Kidney (tissue), 14 donors: Measurements from ENCODE around the gene PCNX4. TPM values are rescaled to one million over a fixed set of nuclear protein-coding genes. Genes with fewer than 3 reads are reported as not detected.

Experiments used
- DNase-seq, 5 donors: peaks; one replicate each; pipeline ENCODE4 v3.0.0-alpha.2; 2013 to 2020
- FAIRE-seq: peaks from 2 replicates; lab custom pipeline; 2012; peaks lifted over from hg19 to GRCh38; lab: Jason Lieb, UNC
- H3K27ac ChIP-seq, 2 donors: one replicate each; pipeline ENCODE4 v1.7.0; 2013; ENCODE audit warnings: low read depth in 2 of 2, low read length in 2 of 2, inconsistent platforms in 1 of 2
- H3K27me3 ChIP-seq: one replicate; pipeline ENCODE4 v1.7.1; 2013; ENCODE audit warnings: low read length, inconsistent platforms; ENCODE audit not compliant: control insufficient read depth, insufficient read depth
- H3K36me3 ChIP-seq, 3 donors: one replicate each; pipeline versions ENCODE4 v1.7.0 to v1.7.1; 2013; ENCODE audit warnings: low read length in 3 of 3, control low read depth in 1 of 3, inconsistent platforms in 1 of 3; ENCODE audit not compliant: insufficient read depth in 3 of 3, control insufficient read depth in 2 of 3
- H3K4me1 ChIP-seq, 3 donors: one replicate each; pipeline versions ENCODE4 v1.7.0 to v1.7.1; 2013; ENCODE audit warnings: low read length in 3 of 3, inconsistent platforms in 1 of 3, low read depth in 1 of 3; ENCODE audit not compliant: control insufficient read depth in 2 of 3, insufficient read depth in 2 of 3
- H3K4me3 ChIP-seq, 3 donors: one replicate each; pipeline versions ENCODE4 v1.7.0 to v1.8.1; 2013; ENCODE audit warnings: low read length in 3 of 3, control low read depth in 1 of 3, inconsistent platforms in 1 of 3
- H3K9ac ChIP-seq, 3 donors: one replicate each; pipeline versions ENCODE4 v1.7.0 to v1.7.1; 2013; ENCODE audit warnings: low read length in 3 of 3, control low read depth in 1 of 3, inconsistent platforms in 1 of 3
- H3K9me3 ChIP-seq, 3 donors: one replicate each; pipeline versions ENCODE4 v1.7.0 to v1.7.1; 2013; ENCODE audit warnings: low read length in 3 of 3, control low read depth in 1 of 3, inconsistent platforms in 1 of 3; ENCODE audit not compliant: control insufficient read depth in 2 of 3, insufficient read depth in 1 of 3
- intact Hi-C: fragments of 100-400 bp; cut with DNase I; formaldehyde crosslinking; loops from one replicate; pipeline ENCODE4 v1.11.1; 2022
- polyA plus RNA-seq: library from polyadenylated mRNA; stranded (reverse); fragments of 350-450 nt; fragmentation: Illumina TruSeq; extraction: RNeasy Lipid Tissue Mini Kit (QIAGEN cat#74804); gene quantifications from one replicate; pipeline ENCODE4 v1.2.3, GENCODE V29; 2014; ENCODE audit warnings: low read depth, low replicate concordance; ENCODE audit not compliant: insufficient read depth
- total RNA-seq: library from RNA; stranded (reverse); fragmentation: NEBNext Ultra II Directional; extraction: Animal tissue kit (Norgen Biotek cat#: 25700); gene quantifications from one replicate; pipeline ENCODE4 v1.2.1, GENCODE V29; 2021
- TF ChIP-seq, protein P1 (sequence below): IDR thresholded peaks from 3 replicates; pipeline ENCODE4 v1.5.1; 2012; ENCODE audit warnings: mild to moderate bottlenecking, moderate library complexity, borderline replicate concordance; ENCODE audit not compliant: insufficient read depth; ENCODE audit errors: extremely low read depth
- donor health status: control.
- donor health status: control.
- donor health status: control.
- donor health status: control.
- donor health status: control.
- donor health status: DM: yes; HTN: yes; CAD: no.
- donor health status: Normal renal cell carcinoma (clear cell type).

Gene PCNX4
- total and polyA plus RNA-seq, 2 donors from 2014 or later: 25.1 to 44.9 TPM

DNA sequence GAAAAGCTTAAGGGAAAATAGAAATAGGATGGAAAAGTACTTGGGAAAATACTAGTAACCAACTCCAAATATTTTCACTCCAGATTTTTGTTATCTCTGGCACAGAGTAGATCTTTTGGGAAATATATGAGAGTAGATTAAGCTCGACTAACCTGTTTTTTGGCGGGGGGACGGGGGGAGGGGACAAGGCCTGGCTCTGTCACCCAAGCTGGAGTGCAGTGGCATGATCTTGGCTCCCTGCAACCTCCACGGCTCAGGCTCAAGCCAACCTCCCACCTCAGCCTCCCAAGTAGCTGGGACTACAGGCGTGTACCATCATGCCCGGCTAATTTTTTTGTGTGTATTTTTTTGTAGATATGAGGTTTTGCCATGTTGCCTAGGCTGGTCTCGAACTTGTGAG lies 68.7 kb downstream of the PCNX4 start:
- no peak for FAIRE-seq
- Histone ChIP-seq H3K9me3 (no peaks in the 10 kb centered on the region), H3K36me3 (no peaks in the 10 kb centered on the region), H3K9ac (no peak overlapping the region), H3K27me3 (no peaks in the 10 kb centered on the region), H3K4me3 (no peak overlapping the region), H3K4me1 (peaks cover 0 to 7% (median 5%) of the 10 kb centered on the region in 3 donors), H3K27ac (no peak overlapping the region)
- TF ChIP-seq, protein P1, sequence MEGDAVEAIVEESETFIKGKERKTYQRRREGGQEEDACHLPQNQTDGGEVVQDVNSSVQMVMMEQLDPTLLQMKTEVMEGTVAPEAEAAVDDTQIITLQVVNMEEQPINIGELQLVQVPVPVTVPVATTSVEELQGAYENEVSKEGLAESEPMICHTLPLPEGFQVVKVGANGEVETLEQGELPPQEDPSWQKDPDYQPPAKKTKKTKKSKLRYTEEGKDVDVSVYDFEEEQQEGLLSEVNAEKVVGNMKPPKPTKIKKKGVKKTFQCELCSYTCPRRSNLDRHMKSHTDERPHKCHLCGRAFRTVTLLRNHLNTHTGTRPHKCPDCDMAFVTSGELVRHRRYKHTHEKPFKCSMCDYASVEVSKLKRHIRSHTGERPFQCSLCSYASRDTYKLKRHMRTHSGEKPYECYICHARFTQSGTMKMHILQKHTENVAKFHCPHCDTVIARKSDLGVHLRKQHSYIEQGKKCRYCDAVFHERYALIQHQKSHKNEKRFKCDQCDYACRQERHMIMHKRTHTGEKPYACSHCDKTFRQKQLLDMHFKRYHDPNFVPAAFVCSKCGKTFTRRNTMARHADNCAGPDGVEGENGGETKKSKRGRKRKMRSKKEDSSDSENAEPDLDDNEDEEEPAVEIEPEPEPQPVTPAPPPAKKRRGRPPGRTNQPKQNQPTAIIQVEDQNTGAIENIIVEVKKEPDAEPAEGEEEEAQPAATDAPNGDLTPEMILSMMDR: no peak
- intact Hi-C loops: no loop called here
- no peak for DNase-seq

GRCh38 chr14:60161196-60162107 lies 69.7 kb downstream of the PCNX4 start:
- intact Hi-C loops: no loop called here
- TF ChIP-seq, protein P1: no peak
- no peaks in the 10 kb centered on the region for H3K9me3 ChIP-seq
- H3K27ac ChIP-seq: no peak overlapping the region
- H3K27me3 ChIP-seq: no peaks in the 10 kb centered on the region
- FAIRE-seq: no peak
- no peak overlapping the region for H3K4me3 ChIP-seq
- peaks cover 0 to 10% (median 5%) of the 10 kb centered on the region in 3 donors for H3K4me1 ChIP-seq
- peak in 4 of 5 donors; percentile 34 to 70 (median 52) for DNase-seq
- H3K36me3 ChIP-seq: no peaks in the 10 kb centered on the region
- H3K9ac ChIP-seq: no peak overlapping the region

DNA sequence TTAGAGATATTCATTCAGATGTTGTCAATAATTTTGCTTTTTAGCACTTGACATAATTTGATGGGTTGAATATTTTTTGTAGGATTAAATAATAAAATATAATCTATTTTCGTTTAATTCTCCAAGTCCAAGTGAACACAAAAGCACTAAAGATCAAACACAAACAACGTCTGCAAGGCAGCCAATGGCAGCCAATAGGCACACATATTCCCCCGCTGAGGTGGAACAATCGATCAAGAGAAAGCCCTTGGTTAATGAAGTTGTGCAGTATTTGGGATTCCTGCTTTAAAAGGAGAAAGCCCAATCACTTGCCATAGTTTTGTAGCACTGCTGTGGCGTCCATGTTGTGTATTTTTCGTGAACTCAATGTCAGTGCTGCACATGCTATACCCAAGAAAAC lies 72.0 kb downstream of the PCNX4 start:
- no peaks in the 10 kb centered on the region for H3K9me3 ChIP-seq
- DNase-seq: peak in 1 of 5 donors; percentile 13
- intact Hi-C loops: no loop called here
- H3K27ac ChIP-seq: no peak overlapping the region
- H3K27me3 ChIP-seq: no peaks in the 10 kb centered on the region
- FAIRE-seq: no peak
- TF ChIP-seq, protein P1: no peak
- H3K4me3 ChIP-seq: peak overlapping the region in 2 of 3 donors; percentile 26 to 96
- peak overlapping the region in 1 of 3 donors; percentile 97 for H3K9ac ChIP-seq
- H3K4me1 ChIP-seq: peaks cover 0 to 10% (median 3%) of the 10 kb centered on the region in 3 donors
- no peaks in the 10 kb centered on the region for H3K36me3 ChIP-seq
